ENCODE measurements around the gene ZBTB21. TPM values are rescaled to one million over a fixed set of nuclear protein-coding genes. Genes with fewer than 3 reads are reported as not detected.

The ZBTB21 gene
- total and polyA plus RNA-seq, 2 experiments from 2014 or later = 10.0 to 11.0 TPM

GRCh38 chr21:41976611-41977010 lies 33.5 kb downstream of the ZBTB21 start (continued):
- TF ChIP-seq ZNF462 (CRISPR knock-in tag; IDR thresholded peaks at IDR 0.05) (no peak), STAT1 (IDR thresholded peaks at IDR 0.05; ENCODE audit: unreplicated experiment) (no peak)

- DNase-seq (ENCODE audit: low spot score) (peak; percentile 22), ATAC-seq (peak; percentile 80)
- H4K20me1 ChIP-seq (replicated peaks; ENCODE audit: insufficient read depth) = no peaks in the 10 kb centered on the region
- H3K4me3 ChIP-seq = no peak overlapping the region
- H3K36me3 Mint-ChIP-seq (ENCODE audit: low read depth) = peaks cover 9% of the 10 kb centered on the region; the same call in 1 of the 3 replicates
- H3K27me3 ChIP-seq (ENCODE audit: insufficient read depth) = no peaks in the 10 kb centered on the region
- peaks cover 8% of the 10 kb centered on the region for H3K4me1 Mint-ChIP-seq
- no peak overlapping the region for H2AFZ ChIP-seq
- no peaks in the 10 kb centered on the region for H3K79me2 ChIP-seq (replicated peaks; ENCODE audit: insufficient read depth)
- H3K27ac Mint-ChIP-seq = no peak overlapping the region
- H3K4me2 ChIP-seq = no peak overlapping the region
- no peaks in the 10 kb centered on the region for H3K9me2 ChIP-seq (ENCODE audit: insufficient read depth)
- H3K4me3 Mint-ChIP-seq = no peak overlapping the region
- no peaks in the 10 kb centered on the region for H3K4me1 ChIP-seq (ENCODE audit: insufficient read depth)
- TF ChIP-seq REST (IDR thresholded peaks at IDR 0.05; ENCODE audit: unreplicated experiment) (peak; percentile 74), ZNF114 (CRISPR knock-in tag; IDR thresholded peaks at IDR 0.05) (no peak), JUNB (IDR thresholded peaks at IDR 0.05; ENCODE audit: unreplicated experiment) (no peak), NANOG (IDR thresholded peaks at IDR 0.05; ENCODE audit: borderline replicate concordance) (no peak), POLR2AphosphoS5 (IDR thresholded peaks at IDR 0.05; ENCODE audit: low read depth) (no peak), EZH2 (IDR thresholded peaks at IDR 0.05; ENCODE audit: low read depth, unreplicated experiment) (no peak), ZNF331 (CRISPR knock-in tag; IDR thresholded peaks at IDR 0.05; ENCODE audit: low read depth) (no peak)
- no peak overlapping the region for H3K27ac ChIP-seq (ENCODE audit: low read depth)
- peaks cover 6% of the 10 kb centered on the region for H3K27me3 Mint-ChIP-seq (ENCODE audit: insufficient read depth, low read depth, poor library complexity)
- H3K36me3 ChIP-seq (ENCODE audit: insufficient read depth) = no peaks in the 10 kb centered on the region; the same call in 1 of the 2 replicates
- peaks cover 11% of the 10 kb centered on the region for H3K9me3 Mint-ChIP-seq
- no peaks in the 10 kb centered on the region for H3F3A ChIP-seq (replicated peaks; ENCODE audit: low read depth)
These were observed 34.5 kb downstream of the ZBTB21 start for GRCh38 chr21:41975391-41976272.
